Iris pigment epithelial cell (primary cell): ENCODE results near the gene HPS4.
A peak's percentile ranks its signal among the peaks of the same experiment; 100 is the strongest.
"Not testable (repeated sequence)": the region's sequence is repeated elsewhere in the genome, so short reads cannot be mapped to it uniquely, and the experiment has no call there.

Experiments
- DNase-seq: peaks from one replicate; pipeline ENCODE4 v3.0.0-alpha.2; 2011; ENCODE audit warnings: low read depth

The HPS4 gene

GRCh38 chr22:26442086-26442756 lies 41.4 kb downstream of the HPS4 start:
- no peak for DNase-seq

GRCh38 chr22:26439559-26439958 lies 44.0 kb downstream of the HPS4 start:
- DNase-seq, result no peak

GRCh38 chr22:26438776-26439175 lies 44.8 kb downstream of the HPS4 start:
- not testable (repeated sequence) for DNase-seq

GRCh38 chr22:26437694-26438392 lies 45.7 kb downstream of the HPS4 start:
- DNase-seq, result no peak

GRCh38 chr22:26436903-26437515 lies 46.6 kb downstream of the HPS4 start:
- no peak for DNase-seq

GRCh38 chr22:26435327-26436093 lies 48.1 kb downstream of the HPS4 start:
- no peak for DNase-seq

GRCh38 chr22:26433805-26434204 lies 49.8 kb downstream of the HPS4 start:
- DNase-seq, result no peak

- DNase-seq, result no peak
These were observed 50.8 kb downstream of the HPS4 start for GRCh38 chr22:26432619-26433311.

- DNase-seq, result no peak
These were observed 52.2 kb downstream of the HPS4 start for GRCh38 chr22:26431261-26431995.

GRCh38 chr22:26430600-26430999 lies 53.0 kb downstream of the HPS4 start:
- no peak for DNase-seq

GRCh38 chr22:26429458-26430286 lies 53.9 kb downstream of the HPS4 start:
- no peak for DNase-seq

GRCh38 chr22:26428515-26429457 lies 54.8 kb downstream of the HPS4 start, which contains the start of gene ASPHD2:
TSS of gene ASPHD2 (plus strand) at chr22:26429260. CDS start at chr22:26433616, 4,356 bp downstream.
- DNase-seq, result peak; percentile 67

- DNase-seq, result no peak
These were observed 56.7 kb downstream of the HPS4 start for GRCh38 chr22:26426924-26427323.

- DNase-seq, result no peak
These were observed 65.0 kb downstream of the HPS4 start for GRCh38 chr22:26418620-26419019.

GRCh38 chr22:26417406-26417805 lies 66.2 kb downstream of the HPS4 start:
- DNase-seq, result no peak

- peak; percentile 70 for DNase-seq
These were observed 66.8 kb downstream of the HPS4 start for GRCh38 chr22:26416670-26417276.

GRCh38 chr22:26416256-26416655 lies 67.3 kb downstream of the HPS4 start:
- no peak for DNase-seq

GRCh38 chr22:26414347-26414746 lies 69.2 kb downstream of the HPS4 start:
- no peak for DNase-seq

GRCh38 chr22:26410386-26410785 lies 73.2 kb downstream of the HPS4 start:
- DNase-seq, result no peak
